GM06990 (cell line): ENCODE results near the gene RNF141.

Experiments
- DNase-seq: peaks from one replicate; pipeline ENCODE4 v3.0.0-alpha.2; 2011; ENCODE audit not compliant: insufficient read length; ENCODE audit errors: extremely low read depth
- H3K27me3 ChIP-seq: replicated peaks from 2 replicates; pipeline ENCODE4 v1.6.0; 2011; ENCODE audit warnings: low read length; ENCODE audit not compliant: control insufficient read depth, insufficient read depth
- H3K36me3 ChIP-seq: 2 replicates; pipeline ENCODE4 v1.5.1; 2011; ENCODE audit warnings: low read length; ENCODE audit not compliant: control insufficient read depth, insufficient read depth
- H3K4me3 ChIP-seq: replicated peaks from 2 replicates; pipeline ENCODE4 v1.5.1; 2011; ENCODE audit warnings: low read depth, mild to moderate bottlenecking, control low read depth, low read length
- CTCF ChIP-seq: IDR thresholded peaks from 2 replicates; pipeline ENCODE4 v1.5.1; 2011; ENCODE audit warnings: low read length, control low read depth, mild to moderate bottlenecking, inconsistent platforms; ENCODE audit not compliant: insufficient read depth, poor library complexity, severe bottlenecking

Gene RNF141

GRCh38 chr11:10584071-10584501 is 43.1 kb upstream of the RNF141 start:
- Histone ChIP-seq H3K36me3 (no peaks in the 10 kb centered on the region), H3K27me3 (no peaks in the 10 kb centered on the region; the same call in none of the 2 replicates), H3K4me3 (no peak overlapping the region)
- TF ChIP-seq CTCF, result no peak
- DNase-seq, result no peak

GRCh38 chr11:10581481-10582019 is 40.6 kb upstream of the RNF141 start:
- Histone ChIP-seq H3K27me3 (no peaks in the 10 kb centered on the region; the same call in none of the 2 replicates), H3K36me3 (no peaks in the 10 kb centered on the region), H3K4me3 (no peak overlapping the region)
- no peak for DNase-seq
- TF ChIP-seq CTCF, result no peak

GRCh38 chr11:10580623-10581022 is 39.6 kb upstream of the RNF141 start:
- no peak for TF ChIP-seq CTCF
- Histone ChIP-seq H3K36me3 (no peaks in the 10 kb centered on the region), H3K4me3 (no peak overlapping the region), H3K27me3 (no peaks in the 10 kb centered on the region; the same call in none of the 2 replicates)
- no peak for DNase-seq

- H3K4me3 ChIP-seq, result no peak overlapping the region
- no peaks in the 10 kb centered on the region for H3K36me3 ChIP-seq
- no peak for TF ChIP-seq CTCF
Measured at GRCh38 chr11:10579700-10580099, 38.7 kb upstream of the RNF141 start.

GRCh38 chr11:10576035-10576398 is 35.0 kb upstream of the RNF141 start:
- Histone ChIP-seq H3K27me3 (no peaks in the 10 kb centered on the region; the same call in none of the 2 replicates), H3K36me3 (no peaks in the 10 kb centered on the region), H3K4me3 (no peak overlapping the region)
- no peak for DNase-seq
- no peak for TF ChIP-seq CTCF

More at GRCh38 chr11:10579700-10580099, 38.7 kb upstream of the RNF141 start:
- no peaks in the 10 kb centered on the region; the same call in none of the 2 replicates for H3K27me3 ChIP-seq
- no peak for DNase-seq

GRCh38 chr11:10575346-10576034 is 34.5 kb upstream of the RNF141 start:
- no peak for TF ChIP-seq CTCF
- no peaks in the 10 kb centered on the region for H3K36me3 ChIP-seq
- H3K4me3 ChIP-seq, result no peak overlapping the region
- no peaks in the 10 kb centered on the region; the same call in 1 of the 2 replicates for H3K27me3 ChIP-seq
- no peak for DNase-seq
